Loucy (cell line): ENCODE measurements around the gene CAMKMT.

ENCODE experiments used
- EZH2phosphoT487 ChIP-seq: fragments of 200-600 bp; IDR thresholded peaks from 2 replicates; pipeline ENCODE4 v1.6.1; 2018; ENCODE audit warnings: antibody characterized with exemption, mild to moderate bottlenecking, moderate library complexity, borderline replicate concordance
- TF ChIP-seq, protein P1 (sequence below): fragments of 200-600 bp; sonication (generic); conservative IDR thresholded peaks from 2 replicates; pipeline ENCODE4 v1.5.1; 2014; ENCODE audit warnings: mild to moderate bottlenecking, antibody characterized with exemption, low read length

DNA sequence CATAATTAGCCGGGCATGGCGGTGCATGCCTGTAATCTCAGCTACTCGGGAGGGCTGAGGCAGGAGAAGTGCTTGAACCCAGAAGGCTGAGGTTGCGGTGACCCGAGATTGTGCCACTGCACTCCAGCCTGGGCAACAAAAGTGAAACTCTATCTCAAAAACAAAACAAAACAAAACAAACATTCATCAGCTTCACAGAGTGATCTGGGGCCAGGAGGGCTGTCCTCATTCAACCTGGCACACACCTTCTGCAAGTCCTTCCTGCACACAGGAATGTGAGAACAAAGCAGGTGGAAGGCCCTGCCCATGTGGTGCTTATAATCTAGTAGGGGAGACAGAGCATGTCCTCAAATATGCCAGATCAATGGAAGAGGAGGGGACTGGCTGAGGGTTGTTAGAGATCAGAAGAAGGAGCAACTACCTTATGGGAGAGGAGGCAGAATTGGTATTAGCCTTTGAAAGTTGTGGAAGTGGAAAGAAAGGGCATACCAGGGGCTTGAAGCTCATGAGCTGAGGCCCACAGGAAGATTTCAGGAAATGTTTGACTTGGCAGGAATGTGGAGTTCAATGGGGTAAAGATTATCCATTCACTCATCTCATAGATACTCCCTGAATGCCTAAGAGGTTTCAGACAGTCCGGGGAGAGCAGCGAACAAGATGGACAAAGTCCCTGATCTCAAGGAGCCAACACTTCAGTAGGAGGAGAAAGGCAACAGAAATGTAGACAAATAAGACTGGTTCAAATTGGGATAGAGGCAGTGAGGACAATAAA lies 424.5 kb downstream of the CAMKMT start:
- TF ChIP-seq, protein P1, sequence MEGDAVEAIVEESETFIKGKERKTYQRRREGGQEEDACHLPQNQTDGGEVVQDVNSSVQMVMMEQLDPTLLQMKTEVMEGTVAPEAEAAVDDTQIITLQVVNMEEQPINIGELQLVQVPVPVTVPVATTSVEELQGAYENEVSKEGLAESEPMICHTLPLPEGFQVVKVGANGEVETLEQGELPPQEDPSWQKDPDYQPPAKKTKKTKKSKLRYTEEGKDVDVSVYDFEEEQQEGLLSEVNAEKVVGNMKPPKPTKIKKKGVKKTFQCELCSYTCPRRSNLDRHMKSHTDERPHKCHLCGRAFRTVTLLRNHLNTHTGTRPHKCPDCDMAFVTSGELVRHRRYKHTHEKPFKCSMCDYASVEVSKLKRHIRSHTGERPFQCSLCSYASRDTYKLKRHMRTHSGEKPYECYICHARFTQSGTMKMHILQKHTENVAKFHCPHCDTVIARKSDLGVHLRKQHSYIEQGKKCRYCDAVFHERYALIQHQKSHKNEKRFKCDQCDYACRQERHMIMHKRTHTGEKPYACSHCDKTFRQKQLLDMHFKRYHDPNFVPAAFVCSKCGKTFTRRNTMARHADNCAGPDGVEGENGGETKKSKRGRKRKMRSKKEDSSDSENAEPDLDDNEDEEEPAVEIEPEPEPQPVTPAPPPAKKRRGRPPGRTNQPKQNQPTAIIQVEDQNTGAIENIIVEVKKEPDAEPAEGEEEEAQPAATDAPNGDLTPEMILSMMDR = no peak
- no peak for TF ChIP-seq EZH2phosphoT487
